HUES48 (cell line): ENCODE results near the gene ZNF862.
A peak's percentile ranks its signal among the peaks of the same experiment; 100 is the strongest.

Experiments
- H3K27ac ChIP-seq: one replicate; pipeline ENCODE4 v1.7.0; 2013; ENCODE audit warnings: low read depth, low read length, inconsistent platforms
- H3K27me3 ChIP-seq: 2 replicates; pipeline ENCODE4 v1.6.1; 2013; ENCODE audit warnings: mild to moderate bottlenecking, low read length; ENCODE audit not compliant: control insufficient read depth, insufficient read depth
- H3K36me3 ChIP-seq: 2 replicates; pipeline ENCODE4 v1.6.1; 2013; ENCODE audit warnings: low read length; ENCODE audit not compliant: control insufficient read depth, insufficient read depth
- H3K4me1 ChIP-seq: 2 replicates; pipeline ENCODE4 v1.6.1; 2013; ENCODE audit warnings: mild to moderate bottlenecking, low read length; ENCODE audit not compliant: control insufficient read depth, insufficient read depth
- H3K4me3 ChIP-seq: 2 replicates; pipeline ENCODE4 v1.5.1; 2013; ENCODE audit warnings: mild to moderate bottlenecking, low read depth, low read length
- H3K9ac ChIP-seq: 2 replicates; pipeline ENCODE4 v1.6.1; 2013; ENCODE audit warnings: mild to moderate bottlenecking, low read depth, low read length, moderate library complexity
- H3K9me3 ChIP-seq: 2 replicates; pipeline ENCODE4 v1.6.1; 2013; ENCODE audit warnings: low read length; ENCODE audit not compliant: control insufficient read depth, insufficient read depth

ZNF862 gene

DNA sequence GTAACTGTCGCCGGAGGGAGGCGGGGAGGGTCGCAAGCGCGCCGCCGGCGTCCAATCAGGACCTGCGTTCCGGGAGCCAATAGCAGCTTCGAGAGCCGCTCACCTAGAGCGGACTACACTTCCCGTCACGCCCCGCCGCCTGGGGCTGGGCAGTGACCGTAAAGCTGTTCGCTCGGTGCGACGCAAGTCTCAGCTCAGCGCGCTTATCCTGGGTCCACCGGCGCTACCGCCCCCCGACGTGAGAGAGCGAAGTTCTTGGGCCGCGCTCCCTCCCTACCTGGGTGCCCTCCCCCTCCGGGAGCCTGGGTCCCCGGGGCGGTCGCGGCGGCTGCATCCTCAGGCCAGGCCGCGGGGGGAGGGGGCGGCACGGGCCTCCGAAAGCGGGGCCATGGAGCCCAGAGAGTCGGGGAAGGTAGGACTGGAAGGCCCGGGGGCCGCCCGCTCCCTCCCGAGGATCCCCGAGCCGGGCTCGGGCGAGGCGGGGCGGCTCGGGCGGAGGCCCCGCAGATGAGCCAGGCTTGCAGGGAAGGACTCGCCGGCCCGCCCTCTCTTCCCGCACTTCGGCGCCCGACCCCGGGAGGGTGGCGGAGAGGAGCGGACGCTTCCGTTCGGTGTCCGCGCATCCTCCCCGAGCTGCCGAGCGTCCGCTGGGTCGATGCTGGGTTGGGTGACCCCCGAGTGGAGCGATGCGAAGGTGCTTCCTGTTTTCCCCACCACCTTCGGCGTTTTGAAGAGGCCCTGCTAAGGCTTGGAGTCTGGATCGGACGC, at the start of gene ZNF862:
ZNF862 (plus strand) TSS at position 152 of the 768 bp plus-strand sequence; CDS start at position 389, 237 bp downstream.
- peaks cover 7% of the 10 kb centered on the region for H3K4me1 ChIP-seq

GRCh38 chr7:149789101-149789500, 49.1 kb upstream of the ZNF862 start:
- H3K27me3 ChIP-seq: peaks cover 44% of the 10 kb centered on the region
- H3K4me1 ChIP-seq: no peaks in the 10 kb centered on the region; the same call in 1 of the 2 replicates
- no peaks in the 10 kb centered on the region for H3K9me3 ChIP-seq
- no peak overlapping the region for H3K9ac ChIP-seq
- no peak overlapping the region for H3K4me3 ChIP-seq
- no peaks in the 10 kb centered on the region for H3K36me3 ChIP-seq
- no peak overlapping the region for H3K27ac ChIP-seq

More for the DNA sequence above, at the start of gene ZNF862:
- H3K27me3 ChIP-seq: peaks cover 14% of the 10 kb centered on the region; the same call in 1 of the 2 replicates
- H3K4me3 ChIP-seq: peak within 1 kb of the TSS; percentile 96
- peak within 1 kb of the TSS; percentile 43 for H3K27ac ChIP-seq
- H3K9me3 ChIP-seq: no peaks in the 10 kb centered on the region
- H3K36me3 ChIP-seq: no peaks in the 10 kb centered on the region
- H3K9ac ChIP-seq: peak within 1 kb of the TSS; percentile 51

DNA sequence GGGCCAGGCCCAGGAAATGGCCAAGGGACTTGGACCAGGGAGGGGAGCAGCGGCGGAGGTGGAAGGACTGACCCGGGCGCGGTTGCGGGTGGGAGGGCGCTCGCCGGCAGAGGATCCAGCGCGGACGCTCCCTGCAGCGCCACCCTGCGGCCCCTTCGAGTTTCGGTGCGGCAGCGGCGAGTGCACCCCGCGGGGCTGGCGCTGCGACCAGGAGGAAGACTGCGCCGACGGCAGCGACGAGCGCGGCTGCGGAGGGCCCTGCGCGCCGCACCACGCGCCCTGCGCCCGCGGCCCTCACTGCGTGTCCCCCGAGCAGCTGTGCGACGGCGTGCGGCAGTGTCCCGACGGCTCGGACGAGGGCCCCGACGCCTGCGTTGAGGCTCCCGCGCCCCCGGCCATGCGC, 48.0 kb upstream of the ZNF862 start:
- no peaks in the 10 kb centered on the region for H3K36me3 ChIP-seq
- H3K4me3 ChIP-seq: peak overlapping the region; percentile 49; the same call in 1 of the 2 replicates
- H3K9me3 ChIP-seq: no peaks in the 10 kb centered on the region
- H3K9ac ChIP-seq: no peak overlapping the region
- no peak overlapping the region for H3K27ac ChIP-seq
- peaks cover 44% of the 10 kb centered on the region for H3K27me3 ChIP-seq
- no peaks in the 10 kb centered on the region; the same call in 1 of the 2 replicates for H3K4me1 ChIP-seq

DNA sequence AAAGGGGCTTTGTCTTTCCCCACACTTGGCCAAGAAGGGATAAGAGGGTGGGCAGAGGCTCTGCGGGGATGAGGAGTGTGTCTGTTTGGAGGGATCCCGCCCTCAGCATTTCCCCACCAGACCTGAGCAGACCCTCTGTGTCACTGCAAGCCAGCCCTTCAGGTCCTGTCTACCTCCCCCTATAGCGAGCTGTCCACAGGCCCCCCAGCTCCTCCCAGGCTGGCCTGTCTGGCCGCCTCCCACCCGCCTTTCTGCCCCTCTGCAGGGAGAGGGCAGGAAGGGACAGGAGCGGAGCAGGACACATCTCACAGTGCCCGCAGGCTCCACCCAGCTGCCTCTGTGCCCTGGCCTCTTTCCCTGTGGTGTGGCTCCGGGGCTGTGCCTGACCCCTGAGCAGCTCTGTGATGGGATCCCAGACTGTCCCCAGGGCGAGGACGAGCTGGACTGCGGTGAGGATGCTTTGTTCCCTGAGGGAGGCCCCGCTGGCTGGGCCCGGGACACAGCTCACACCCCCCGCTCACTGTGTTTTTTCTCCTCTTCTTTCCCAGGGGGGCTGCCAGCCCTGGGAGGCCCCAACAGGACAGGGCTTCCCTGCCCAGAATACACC, 47.3 kb upstream of the ZNF862 start:
- Histone ChIP-seq H3K4me3 (no peak overlapping the region), H3K36me3 (no peaks in the 10 kb centered on the region), H3K27me3 (peaks cover 44% of the 10 kb centered on the region), H3K9ac (no peak overlapping the region), H3K27ac (no peak overlapping the region), H3K9me3 (no peaks in the 10 kb centered on the region), H3K4me1 (no peaks in the 10 kb centered on the region; the same call in 1 of the 2 replicates)

GRCh38 chr7:149791411-149792219, 46.6 kb upstream of the ZNF862 start:
- no peak overlapping the region for H3K27ac ChIP-seq
- H3K4me1 ChIP-seq: no peaks in the 10 kb centered on the region; the same call in 1 of the 2 replicates
- no peaks in the 10 kb centered on the region for H3K9me3 ChIP-seq
- no peaks in the 10 kb centered on the region for H3K36me3 ChIP-seq
- H3K4me3 ChIP-seq: no peak overlapping the region
- no peak overlapping the region for H3K9ac ChIP-seq
- H3K27me3 ChIP-seq: peaks cover 44% of the 10 kb centered on the region

DNA sequence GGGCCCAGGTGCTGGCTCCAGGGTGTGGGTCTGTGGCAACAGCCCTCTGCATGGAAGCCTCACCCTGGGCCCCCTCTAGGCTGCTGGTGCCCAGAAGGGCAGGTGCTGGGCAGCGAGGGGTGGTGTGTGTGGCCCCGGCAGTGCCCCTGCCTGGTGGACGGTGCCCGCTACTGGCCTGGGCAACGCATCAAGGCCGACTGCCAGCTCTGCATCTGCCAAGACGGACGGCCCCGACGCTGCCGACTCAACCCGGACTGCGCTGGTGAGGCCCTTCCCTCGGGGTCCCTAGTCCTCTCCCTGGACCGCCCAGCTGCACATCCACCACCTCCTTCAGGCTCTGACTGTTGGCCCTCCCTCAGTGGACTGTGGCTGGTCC, 46.0 kb upstream of the ZNF862 start:
- H3K27ac ChIP-seq: no peak overlapping the region
- H3K9ac ChIP-seq: no peak overlapping the region
- H3K9me3 ChIP-seq: no peaks in the 10 kb centered on the region
- peaks cover 41% of the 10 kb centered on the region for H3K27me3 ChIP-seq
- H3K36me3 ChIP-seq: no peaks in the 10 kb centered on the region
- no peaks in the 10 kb centered on the region; the same call in 1 of the 2 replicates for H3K4me1 ChIP-seq
- no peak overlapping the region for H3K4me3 ChIP-seq

DNA sequence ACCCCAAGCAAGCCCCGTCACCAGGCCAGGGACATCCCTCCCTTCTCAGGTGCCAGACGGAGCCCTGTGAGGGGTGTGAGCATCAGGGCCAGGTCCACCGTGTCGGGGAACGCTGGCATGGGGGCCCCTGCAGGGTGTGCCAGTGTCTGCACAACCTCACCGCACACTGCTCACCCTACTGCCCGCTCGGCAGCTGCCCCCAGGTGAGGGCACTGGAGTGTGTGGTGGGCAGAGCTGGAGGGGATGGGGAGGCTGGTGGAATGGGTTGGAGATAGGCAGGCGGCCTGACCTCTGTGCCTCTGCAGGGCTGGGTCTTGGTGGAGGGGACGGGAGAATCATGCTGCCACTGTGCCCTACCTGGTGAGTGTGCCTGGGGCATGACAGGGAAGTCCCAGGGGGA, 44.9 kb upstream of the ZNF862 start:
- no peak overlapping the region for H3K4me3 ChIP-seq
- no peaks in the 10 kb centered on the region for H3K9me3 ChIP-seq
- H3K27ac ChIP-seq: no peak overlapping the region
- peaks cover 31% of the 10 kb centered on the region for H3K27me3 ChIP-seq
- no peak overlapping the region for H3K9ac ChIP-seq
- H3K36me3 ChIP-seq: no peaks in the 10 kb centered on the region
- no peaks in the 10 kb centered on the region; the same call in 1 of the 2 replicates for H3K4me1 ChIP-seq

GRCh38 chr7:149794661-149795060, 43.5 kb upstream of the ZNF862 start:
- H3K9ac ChIP-seq: no peak overlapping the region

DNA sequence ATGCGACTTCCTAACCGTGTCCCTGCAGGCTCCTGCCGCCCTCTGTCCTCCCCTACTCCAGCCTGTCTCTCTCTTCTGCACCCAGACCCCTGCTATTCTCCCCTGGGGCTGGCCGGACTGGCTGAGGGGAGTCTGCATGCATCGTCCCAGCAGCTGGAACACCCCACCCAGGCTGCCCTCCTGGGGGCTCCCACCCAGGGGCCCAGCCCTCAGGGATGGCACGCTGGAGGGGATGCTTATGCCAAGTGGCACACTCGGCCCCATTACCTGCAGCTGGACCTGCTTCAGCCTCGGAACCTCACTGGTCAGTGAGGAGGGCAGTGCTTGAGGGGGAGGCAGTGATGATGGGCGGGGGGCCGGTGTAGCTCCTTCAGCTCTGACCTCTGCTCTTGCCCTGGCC, 43.0 kb upstream of the ZNF862 start:
- no peaks in the 10 kb centered on the region for H3K9me3 ChIP-seq
- no peaks in the 10 kb centered on the region; the same call in 1 of the 2 replicates for H3K4me1 ChIP-seq
- peaks cover 13% of the 10 kb centered on the region for H3K27me3 ChIP-seq
- H3K4me3 ChIP-seq: no peak overlapping the region
- H3K36me3 ChIP-seq: no peaks in the 10 kb centered on the region
- no peak overlapping the region for H3K27ac ChIP-seq
- no peak overlapping the region for H3K9ac ChIP-seq

More at GRCh38 chr7:149794661-149795060, 43.5 kb upstream of the ZNF862 start:
- H3K9me3 ChIP-seq: no peaks in the 10 kb centered on the region
- no peak overlapping the region for H3K27ac ChIP-seq
- no peak overlapping the region for H3K4me3 ChIP-seq
- H3K4me1 ChIP-seq: no peaks in the 10 kb centered on the region; the same call in 1 of the 2 replicates
- H3K27me3 ChIP-seq: peaks cover 17% of the 10 kb centered on the region
- no peaks in the 10 kb centered on the region for H3K36me3 ChIP-seq

DNA sequence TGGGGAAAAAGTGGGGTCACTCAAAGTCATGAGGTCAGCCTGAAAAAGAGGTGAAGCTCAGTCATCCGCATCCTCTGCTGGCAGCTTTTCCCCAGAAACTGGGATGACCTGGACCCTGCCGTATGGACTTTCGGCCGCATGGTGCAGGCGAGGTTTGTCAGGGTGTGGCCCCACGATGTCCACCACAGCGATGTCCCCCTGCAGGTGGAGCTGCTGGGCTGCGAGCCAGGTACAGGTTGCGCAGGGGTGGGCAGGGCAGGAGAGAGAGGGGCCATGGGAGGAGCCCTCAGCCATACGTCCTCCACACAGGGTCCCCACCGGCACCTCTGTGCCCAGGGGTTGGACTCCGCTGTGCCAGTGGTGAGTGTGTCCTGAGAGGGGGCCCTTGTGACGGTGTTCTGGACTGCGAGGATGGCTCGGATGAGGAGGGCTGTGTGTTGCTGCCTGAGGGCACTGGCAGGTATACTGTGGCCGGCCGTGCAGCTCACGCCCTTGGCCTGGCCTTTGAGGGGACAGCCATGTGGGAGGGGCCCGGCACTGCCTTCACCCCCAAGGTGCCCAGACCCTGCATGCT, 41.8 kb upstream of the ZNF862 start:
- no peaks in the 10 kb centered on the region for H3K4me1 ChIP-seq
- no peak overlapping the region for H3K27ac ChIP-seq
- H3K27me3 ChIP-seq: peaks cover under 1% of the 10 kb centered on the region; the same call in 1 of the 2 replicates
- H3K9me3 ChIP-seq: no peaks in the 10 kb centered on the region
- no peak overlapping the region for H3K4me3 ChIP-seq
- no peaks in the 10 kb centered on the region for H3K36me3 ChIP-seq
- no peak overlapping the region for H3K9ac ChIP-seq
